ENCODE measurements around the gene USP11.

DNA sequence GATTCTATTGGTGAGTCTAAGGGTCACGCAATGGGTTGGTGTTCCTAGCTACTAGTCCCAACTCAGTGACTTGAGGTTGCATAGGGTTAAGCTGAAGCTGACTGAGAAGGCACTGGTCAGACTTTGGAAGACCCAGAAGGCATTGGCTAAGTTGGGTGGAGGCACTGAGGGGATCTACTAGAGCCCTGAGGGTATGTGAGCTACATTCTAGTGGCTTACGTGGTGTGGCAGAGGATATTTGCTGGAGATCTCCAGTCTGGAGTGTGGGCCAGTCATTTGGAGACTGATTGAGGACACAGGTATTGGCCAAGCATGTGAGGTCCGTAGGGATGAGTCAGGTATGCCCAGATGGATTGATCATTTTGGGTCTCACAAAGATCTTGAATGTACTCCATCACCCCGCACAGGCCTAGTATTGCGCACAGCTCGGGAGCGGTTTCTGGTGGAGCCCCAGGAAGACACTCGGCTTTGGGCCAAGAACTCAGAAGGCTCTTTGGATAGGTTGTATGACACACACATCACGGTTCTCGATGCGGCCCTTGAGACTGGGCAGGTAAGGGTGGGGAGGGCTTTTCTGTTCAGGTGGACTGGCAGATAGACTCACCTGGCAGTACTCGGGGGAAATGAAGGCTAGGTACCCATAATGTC lies 7.2 kb downstream of the USP11 start:
- TF ChIP-seq POLR2A (IDR thresholded peaks at IDR 0.05; ENCODE audit: low read length) (no peak), GATA1 (IDR thresholded peaks at IDR 0.05; ENCODE audit: low read depth, low read length) (no peak)

Data from erythroblast (primary cell).